Hematopoietic multipotent progenitor cell (in vitro differentiated cells): ENCODE measurements around the gene PTPRT. TPM values are rescaled to one million over a fixed set of nuclear protein-coding genes. Genes with fewer than 3 reads are reported as not detected.
A peak's percentile ranks its signal among the peaks of the same experiment; 100 is the strongest.

ENCODE experiments used
- DNase-seq, 3 donors: peaks; one replicate each; pipeline ENCODE4 v3.0.0-alpha.2; 2011 to 2015; ENCODE audit warnings: low read depth in 2 of 3, low spot score in 2 of 3
- small RNA-seq: library from RNA; depleted of rRNA; stranded (forward); fragments of <200 nt; gene quantifications from one replicate; pipeline ENCODE3, GENCODE V24; 2012
- total RNA-seq: library from RNA; depleted of rRNA; stranded (reverse); fragments of >200 nt; gene quantifications from one replicate; pipeline ENCODE4 v1.2.3, GENCODE V29; 2012

The PTPRT gene
- total RNA-seq, 1 donor = under 0.01 TPM

DNA sequence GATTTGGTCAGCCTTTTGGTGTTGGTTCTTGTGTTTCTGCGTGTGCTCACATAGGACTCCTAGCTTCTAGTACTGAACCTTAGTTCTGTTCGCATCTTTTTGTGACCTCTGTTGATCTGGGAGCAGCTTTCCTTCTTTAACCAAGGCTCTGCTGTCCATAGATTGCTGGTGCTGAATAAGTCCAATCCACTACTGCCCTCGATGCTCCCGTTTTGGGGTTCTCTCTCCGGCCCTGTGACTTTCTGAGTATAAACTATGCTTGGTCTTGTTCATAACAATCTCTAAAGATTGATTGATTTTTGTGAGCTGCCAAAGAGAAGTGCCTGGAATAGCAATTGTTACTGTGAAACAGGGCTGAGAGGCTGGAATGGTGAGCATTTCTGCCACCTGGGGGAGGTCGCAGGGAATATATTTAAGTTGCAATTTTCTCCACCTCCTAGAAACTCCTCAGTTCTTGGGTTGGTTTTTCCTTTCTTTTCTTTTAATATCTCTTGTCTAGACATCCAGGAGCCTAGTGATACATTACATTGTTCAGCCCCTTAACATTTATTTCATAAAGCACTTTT is 1148.6 kb downstream of the PTPRT start:
- DNase-seq = no peak

DNA sequence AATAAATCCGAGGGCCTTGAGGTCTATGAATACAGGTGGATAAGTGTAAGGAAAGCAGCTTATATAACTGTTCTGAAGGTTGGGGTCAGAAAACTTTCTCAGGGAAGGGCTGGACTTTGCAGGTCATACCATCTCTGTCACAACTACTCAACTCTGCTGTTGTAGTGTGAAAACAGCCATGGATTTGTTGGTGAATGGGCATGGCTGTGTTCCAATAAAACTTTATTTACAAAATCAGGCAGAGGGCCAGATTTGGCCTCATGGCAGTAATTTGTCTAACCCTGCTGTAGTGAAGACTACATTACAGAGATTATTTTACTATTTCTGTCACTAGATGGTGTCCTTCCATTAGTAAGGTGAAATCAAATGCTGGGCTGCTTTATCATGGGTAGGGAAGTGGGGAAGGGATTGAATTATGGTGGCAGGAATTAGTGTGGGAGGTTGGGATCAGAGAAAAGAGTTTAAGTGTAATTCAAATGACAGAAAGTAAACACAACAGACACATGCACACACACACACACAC is 1161.9 kb downstream of the PTPRT start:
- DNase-seq = no peak

- DNase-seq = no peak
Observed at GRCh38 chr20:42026599-42026998, 1163.1 kb downstream of the PTPRT start.

GRCh38 chr20:42024653-42025052 is 1165.1 kb downstream of the PTPRT start:
- DNase-seq = peak in 1 of 3 donors; percentile 3

Small RNA genes lying within 50 kb of the gene (small RNA-seq; reads per million reads assigned to genes)
- not detected for gene RN7SKP100
